LNCaP clone FGC (cell line): ENCODE measurements around the gene CRYBA2.

Experiments
- DNase-seq: peaks from one replicate; pipeline ENCODE4 v3.0.0-alpha.2; 2011; ENCODE audit warnings: low read depth
- H3K4me3 ChIP-seq: 2 replicates; pipeline ENCODE4 v1.5.1; 2011; ENCODE audit warnings: mild to moderate bottlenecking, low read depth, low read length, control low read depth
- TF ChIP-seq, protein P1 (sequence below): IDR thresholded peaks from 2 replicates; pipeline ENCODE4 v1.5.1; 2012; ENCODE audit warnings: mild to moderate bottlenecking; ENCODE audit not compliant: control insufficient read depth, insufficient read depth; ENCODE audit errors: extremely low read depth

CRYBA2 gene

DNA sequence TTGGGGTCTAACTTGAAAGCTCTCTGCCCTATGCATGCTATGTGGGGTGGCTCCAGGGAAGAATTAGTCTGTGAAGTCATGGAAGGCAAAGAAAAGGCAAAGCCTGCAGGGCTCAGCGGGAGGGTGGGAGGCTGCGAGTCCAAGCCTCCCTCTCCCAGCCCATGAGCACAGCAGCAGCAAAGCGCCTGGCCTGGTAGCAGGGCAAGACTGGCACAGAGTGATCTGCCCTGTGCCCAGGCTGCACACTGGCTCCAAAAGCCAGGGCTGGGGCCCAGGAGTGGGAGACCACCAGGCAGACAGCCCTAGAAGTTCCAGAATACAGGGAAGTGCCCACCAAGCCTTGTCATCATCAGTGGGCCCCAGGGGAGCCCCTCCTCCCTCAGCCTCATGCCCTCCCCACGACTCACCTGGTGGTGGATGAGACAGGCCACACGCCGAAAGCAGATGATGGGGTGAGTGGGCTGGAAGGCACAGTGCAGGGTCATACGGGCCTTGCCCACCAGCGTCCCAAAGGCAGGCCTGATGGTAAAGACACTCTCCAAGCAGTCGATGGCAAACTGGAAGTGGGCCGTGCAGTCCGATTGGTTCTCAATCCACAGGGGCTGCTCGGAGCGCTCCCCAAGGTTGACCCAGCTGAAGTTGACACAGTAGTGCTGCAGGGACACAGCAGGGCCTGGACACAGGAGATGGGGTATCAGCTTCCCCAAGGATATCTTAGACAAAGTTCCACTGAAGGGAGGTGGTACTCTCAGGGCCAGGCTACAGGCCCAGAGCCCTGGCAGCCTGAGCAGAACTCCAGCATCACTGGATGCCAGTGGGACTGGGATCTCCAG is 36.0 kb upstream of the CRYBA2 start:
- TF ChIP-seq, protein P1, sequence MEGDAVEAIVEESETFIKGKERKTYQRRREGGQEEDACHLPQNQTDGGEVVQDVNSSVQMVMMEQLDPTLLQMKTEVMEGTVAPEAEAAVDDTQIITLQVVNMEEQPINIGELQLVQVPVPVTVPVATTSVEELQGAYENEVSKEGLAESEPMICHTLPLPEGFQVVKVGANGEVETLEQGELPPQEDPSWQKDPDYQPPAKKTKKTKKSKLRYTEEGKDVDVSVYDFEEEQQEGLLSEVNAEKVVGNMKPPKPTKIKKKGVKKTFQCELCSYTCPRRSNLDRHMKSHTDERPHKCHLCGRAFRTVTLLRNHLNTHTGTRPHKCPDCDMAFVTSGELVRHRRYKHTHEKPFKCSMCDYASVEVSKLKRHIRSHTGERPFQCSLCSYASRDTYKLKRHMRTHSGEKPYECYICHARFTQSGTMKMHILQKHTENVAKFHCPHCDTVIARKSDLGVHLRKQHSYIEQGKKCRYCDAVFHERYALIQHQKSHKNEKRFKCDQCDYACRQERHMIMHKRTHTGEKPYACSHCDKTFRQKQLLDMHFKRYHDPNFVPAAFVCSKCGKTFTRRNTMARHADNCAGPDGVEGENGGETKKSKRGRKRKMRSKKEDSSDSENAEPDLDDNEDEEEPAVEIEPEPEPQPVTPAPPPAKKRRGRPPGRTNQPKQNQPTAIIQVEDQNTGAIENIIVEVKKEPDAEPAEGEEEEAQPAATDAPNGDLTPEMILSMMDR = no peak
- no peak for DNase-seq
- H3K4me3 ChIP-seq = no peak overlapping the region

DNA sequence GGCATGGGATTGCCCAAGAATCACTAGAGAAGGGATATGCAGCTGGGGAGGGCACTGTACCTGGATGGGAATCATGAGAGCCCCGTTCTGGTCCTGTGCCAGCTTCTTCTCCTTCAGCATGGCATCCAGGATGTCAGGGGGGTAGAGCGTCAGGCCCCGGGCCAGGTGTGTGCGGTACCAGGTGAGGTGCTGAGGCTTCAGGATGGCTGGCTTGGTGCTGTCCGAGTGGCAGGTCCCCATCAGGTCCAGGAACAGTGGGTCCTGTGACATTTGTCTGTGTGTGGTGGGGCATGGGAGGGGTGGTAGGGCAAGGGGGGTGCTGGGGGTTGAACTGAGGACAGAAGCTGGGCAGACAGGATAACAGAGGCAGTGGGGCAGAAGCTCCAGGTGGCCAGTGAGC is 34.9 kb upstream of the CRYBA2 start:
- DNase-seq = no peak
- TF ChIP-seq, protein P1 = no peak
- H3K4me3 ChIP-seq = no peak overlapping the region

DNA sequence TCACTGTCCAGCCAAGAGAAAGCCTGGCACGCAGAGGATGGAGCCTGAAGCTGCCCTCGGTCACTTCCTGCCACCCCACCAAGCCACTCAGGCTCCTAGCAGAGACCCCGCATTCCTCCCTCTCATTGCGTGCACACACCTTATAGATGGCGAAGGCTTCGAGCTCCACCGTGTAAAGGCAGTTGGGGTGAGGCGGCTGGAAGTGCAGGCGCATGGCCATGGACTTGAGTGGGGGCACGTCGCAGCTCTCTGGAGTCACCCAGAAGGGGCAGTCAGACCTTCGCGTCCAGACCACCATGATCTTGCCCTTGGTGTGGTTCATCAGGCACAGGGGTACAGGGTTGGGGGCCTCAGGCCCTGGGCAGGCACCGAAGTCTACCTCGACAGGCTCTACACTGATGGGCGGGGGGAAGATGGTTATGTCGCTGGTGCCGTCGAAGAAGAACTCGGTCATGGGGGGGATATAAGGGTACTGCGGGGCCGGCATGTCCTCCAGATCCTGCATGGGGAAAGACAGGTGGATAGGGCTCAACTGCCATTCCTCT is 34.4 kb upstream of the CRYBA2 start:
- DNase-seq = no peak
- TF ChIP-seq, protein P1 = no peak
- H3K4me3 ChIP-seq = no peak overlapping the region

DNA sequence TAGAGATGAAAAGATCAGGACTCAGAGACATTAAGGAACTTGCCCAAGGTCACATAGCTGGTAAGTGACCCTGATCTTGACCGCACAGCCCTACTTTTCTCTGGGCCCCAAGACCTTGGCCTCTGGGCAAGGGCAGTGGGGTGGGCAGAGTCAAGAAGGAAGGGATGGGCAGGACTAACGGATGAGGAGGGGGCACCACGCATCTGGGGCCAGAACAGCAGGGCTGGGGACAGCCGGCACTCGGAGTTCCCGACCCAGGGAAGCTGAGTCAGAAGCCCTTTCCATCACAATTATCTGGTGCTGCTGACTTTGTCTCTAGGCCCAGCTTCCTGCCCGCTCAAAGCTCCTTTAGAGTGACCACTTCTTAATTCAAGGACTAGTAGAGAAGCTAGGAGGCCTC is 33.7 kb upstream of the CRYBA2 start:
- no peak overlapping the region for H3K4me3 ChIP-seq
- TF ChIP-seq, protein P1 = no peak
- no peak for DNase-seq

DNA sequence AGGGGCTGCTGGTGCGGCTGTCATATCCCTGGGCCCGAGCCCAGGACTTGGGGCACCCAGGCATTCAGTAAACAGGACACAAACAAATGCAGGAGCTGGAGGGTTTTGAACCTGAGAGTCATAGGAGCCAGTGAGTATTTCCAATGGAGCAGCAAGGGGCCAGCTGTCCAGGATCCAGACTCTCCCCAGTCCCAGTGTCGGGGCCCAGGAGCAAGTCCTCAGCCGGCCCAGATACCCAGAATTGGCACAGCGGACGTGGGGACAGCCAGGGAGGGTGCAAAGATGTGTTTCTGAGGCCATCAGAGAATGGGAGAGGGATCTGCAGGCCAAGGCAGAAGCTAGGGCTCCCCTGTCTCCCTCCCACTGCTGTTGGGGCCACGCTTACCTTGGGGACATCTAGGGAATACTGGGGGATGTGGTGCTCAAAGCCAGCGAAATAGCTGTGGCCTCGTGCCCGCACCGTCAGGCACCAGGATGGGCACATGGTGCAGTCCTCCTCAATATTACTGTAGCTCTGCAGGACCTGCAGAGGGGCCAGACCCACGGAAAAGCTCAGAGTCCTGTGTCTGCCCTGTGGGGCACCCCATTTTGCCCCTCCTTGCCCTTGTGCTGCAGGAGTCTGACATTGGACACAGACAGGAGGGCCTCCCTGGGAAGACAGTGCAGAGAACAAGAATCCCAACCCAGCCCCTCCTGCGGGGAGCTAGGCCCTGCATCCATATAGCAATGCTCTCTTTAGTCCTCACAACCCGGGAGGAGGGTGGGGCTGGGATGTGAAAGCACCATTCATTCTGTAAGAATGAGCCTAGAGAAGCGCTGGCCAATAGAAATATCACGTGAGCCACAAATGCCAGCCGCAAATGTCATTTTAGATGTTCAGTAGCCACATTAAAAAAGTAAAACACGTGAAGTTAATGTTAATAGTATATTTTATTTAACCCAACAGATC is 32.7 kb upstream of the CRYBA2 start:
- TF ChIP-seq, protein P1 = no peak
- no peak for DNase-seq
- H3K4me3 ChIP-seq = no peak overlapping the region

DNA sequence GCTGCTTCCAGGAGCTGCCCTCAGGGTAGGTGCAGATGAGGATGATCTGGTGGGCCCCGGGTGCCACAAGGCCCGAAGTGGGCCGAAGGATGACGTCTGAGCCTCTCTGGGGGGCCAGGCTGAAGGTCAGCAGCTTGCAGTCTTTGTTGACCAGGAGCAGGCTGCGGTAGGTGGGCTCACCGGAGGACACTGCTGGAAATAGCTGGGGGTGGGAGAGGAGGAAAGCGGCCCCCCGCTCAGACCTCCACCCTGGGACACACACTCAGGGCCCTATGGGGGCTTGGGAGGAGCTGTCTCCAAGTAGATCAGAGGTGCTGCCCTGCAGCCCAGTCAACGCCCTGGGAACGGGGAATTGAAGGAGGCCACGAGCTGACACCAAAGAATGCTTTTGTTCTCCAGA is 30.8 kb upstream of the CRYBA2 start:
- DNase-seq = no peak
- TF ChIP-seq, protein P1 = no peak
- no peak overlapping the region for H3K4me3 ChIP-seq
